Left ventricle myocardium inferior (tissue), 1 donor: ENCODE measurements around the gene SMIM43. TPM values are rescaled to one million over a fixed set of nuclear protein-coding genes. Genes with fewer than 3 reads are reported as not detected.

ENCODE experiments used
- DNase-seq: peaks from one replicate; pipeline ENCODE4 v3.0.0-alpha.2; 2020
- H3K27ac ChIP-seq: fragments of 200-600 bp; replicated peaks from 2 replicates; pipeline ENCODE4 v1.8.0; 2021
- H3K27me3 ChIP-seq: fragments of 200-600 bp; 2 replicates; pipeline ENCODE4 v1.8.0; 2021; ENCODE audit warnings: low read depth
- H3K36me3 ChIP-seq: fragments of 200-600 bp; 2 replicates; pipeline ENCODE4 v1.8.0; 2021
- H3K4me1 ChIP-seq: fragments of 200-600 bp; 2 replicates; pipeline ENCODE4 v1.8.0; 2021
- H3K4me3 ChIP-seq: fragments of 200-600 bp; 2 replicates; pipeline ENCODE4 v1.8.0; 2021; ENCODE audit warnings: mild to moderate bottlenecking, moderate library complexity
- H3K9me3 ChIP-seq: fragments of 200-600 bp; replicated peaks from 2 replicates; pipeline ENCODE4 v1.8.0; 2021
- intact Hi-C: fragments of 100-400 bp; cut with micrococcal nuclease; formaldehyde crosslinking; loops from one replicate; pipeline ENCODE4 v1.11.0; 2022
- total RNA-seq: library from RNA; stranded (reverse); fragmentation: NEBNext Ultra II Directional; extraction: Animal tissue kit (Norgen Biotek cat#: 25700); gene quantifications from one replicate; pipeline ENCODE4 v1.2.1, GENCODE V29; 2021
- TF ChIP-seq, protein P1 (sequence below): fragments of 200-600 bp; IDR thresholded peaks from 2 replicates; pipeline ENCODE4 v1.8.0; 2021; ENCODE audit warnings: antibody characterized with exemption, mild to moderate bottlenecking, borderline replicate concordance
- donor health status: DM: no; HTN: yes; CAD: no; lungs with severe emphysema.

Gene SMIM43
- total RNA-seq, 1 donor from 2014 or later = not detected

- TF ChIP-seq, protein P1, sequence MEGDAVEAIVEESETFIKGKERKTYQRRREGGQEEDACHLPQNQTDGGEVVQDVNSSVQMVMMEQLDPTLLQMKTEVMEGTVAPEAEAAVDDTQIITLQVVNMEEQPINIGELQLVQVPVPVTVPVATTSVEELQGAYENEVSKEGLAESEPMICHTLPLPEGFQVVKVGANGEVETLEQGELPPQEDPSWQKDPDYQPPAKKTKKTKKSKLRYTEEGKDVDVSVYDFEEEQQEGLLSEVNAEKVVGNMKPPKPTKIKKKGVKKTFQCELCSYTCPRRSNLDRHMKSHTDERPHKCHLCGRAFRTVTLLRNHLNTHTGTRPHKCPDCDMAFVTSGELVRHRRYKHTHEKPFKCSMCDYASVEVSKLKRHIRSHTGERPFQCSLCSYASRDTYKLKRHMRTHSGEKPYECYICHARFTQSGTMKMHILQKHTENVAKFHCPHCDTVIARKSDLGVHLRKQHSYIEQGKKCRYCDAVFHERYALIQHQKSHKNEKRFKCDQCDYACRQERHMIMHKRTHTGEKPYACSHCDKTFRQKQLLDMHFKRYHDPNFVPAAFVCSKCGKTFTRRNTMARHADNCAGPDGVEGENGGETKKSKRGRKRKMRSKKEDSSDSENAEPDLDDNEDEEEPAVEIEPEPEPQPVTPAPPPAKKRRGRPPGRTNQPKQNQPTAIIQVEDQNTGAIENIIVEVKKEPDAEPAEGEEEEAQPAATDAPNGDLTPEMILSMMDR = no peak
- Histone ChIP-seq H3K27ac (no peak overlapping the region), H3K36me3 (no peaks in the 10 kb centered on the region), H3K4me1 (peaks cover 12% of the 10 kb centered on the region), H3K9me3 (peaks cover 10% of the 10 kb centered on the region), H3K4me3 (no peak overlapping the region), H3K27me3 (peaks cover 34% of the 10 kb centered on the region)
- intact Hi-C loops = no loop called here
- DNase-seq = no peak
Observed at GRCh38 chr4:121784401-121784800, 19.4 kb upstream of the SMIM43 start.

- intact Hi-C loops = no loop called here
- Histone ChIP-seq H3K27me3 (peaks cover 33% of the 10 kb centered on the region), H3K4me3 (no peak overlapping the region), H3K4me1 (peaks cover 17% of the 10 kb centered on the region), H3K9me3 (peaks cover 10% of the 10 kb centered on the region), H3K27ac (no peak overlapping the region), H3K36me3 (no peaks in the 10 kb centered on the region)
- DNase-seq = no peak
- TF ChIP-seq, protein P1 = no peak
Observed at GRCh38 chr4:121783210-121783609, 18.2 kb upstream of the SMIM43 start.

GRCh38 chr4:121778991-121779628 lies 14.1 kb upstream of the SMIM43 start:
- TF ChIP-seq, protein P1 = no peak
- H3K27me3 ChIP-seq = peaks cover 18% of the 10 kb centered on the region
- H3K36me3 ChIP-seq = no peaks in the 10 kb centered on the region
- no peak overlapping the region for H3K4me3 ChIP-seq
- H3K4me1 ChIP-seq = peaks cover 8% of the 10 kb centered on the region
- intact Hi-C loops = no loop called here
- H3K9me3 ChIP-seq = peaks cover 4% of the 10 kb centered on the region
- H3K27ac ChIP-seq = no peak overlapping the region
- DNase-seq = no peak

- H3K4me1 ChIP-seq = peaks cover 8% of the 10 kb centered on the region
- no peak for DNase-seq
- no peaks in the 10 kb centered on the region for H3K36me3 ChIP-seq
- H3K9me3 ChIP-seq = no peaks in the 10 kb centered on the region
- no peak overlapping the region for H3K27ac ChIP-seq
- H3K4me3 ChIP-seq = no peak overlapping the region
- intact Hi-C loops = no loop called here
- H3K27me3 ChIP-seq = peaks cover 21% of the 10 kb centered on the region
- TF ChIP-seq, protein P1 = no peak
Observed at GRCh38 chr4:121777625-121778024, 12.7 kb upstream of the SMIM43 start.

DNA sequence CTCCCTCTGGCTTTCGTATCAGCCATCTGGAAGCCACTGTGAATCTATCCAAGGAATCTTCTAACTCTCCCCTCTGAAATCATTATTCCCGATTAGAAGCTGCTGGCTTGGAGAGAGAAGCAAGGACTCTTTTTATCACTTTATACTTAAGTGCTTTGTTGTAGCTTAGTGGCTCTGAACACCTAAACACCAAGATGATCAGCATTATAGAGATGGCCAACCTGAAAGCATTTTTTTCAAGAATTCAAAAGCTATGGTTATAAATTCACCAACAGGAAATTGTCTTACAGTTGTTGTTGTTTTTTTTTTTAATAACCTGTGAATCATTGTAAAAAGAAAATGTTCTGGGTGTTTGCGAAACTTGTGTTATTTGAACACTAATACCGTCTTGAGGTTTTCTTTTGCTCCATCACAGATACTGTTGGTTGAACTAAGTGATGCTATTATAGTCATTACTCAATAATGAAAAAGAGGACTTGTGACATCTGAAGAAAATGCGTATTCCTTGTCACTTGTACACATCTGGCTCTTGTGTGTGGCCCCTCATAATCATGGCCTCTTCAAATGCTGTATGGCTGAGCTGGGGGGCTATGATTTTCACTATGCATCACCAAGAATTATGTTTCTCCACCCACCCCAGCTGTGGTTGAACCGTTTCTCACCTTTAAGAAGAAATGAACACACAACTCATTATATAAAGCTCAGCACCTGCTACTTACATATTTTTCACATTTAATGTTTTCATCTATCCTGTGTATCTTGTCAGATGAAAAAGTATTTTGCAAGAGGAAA lies 11.8 kb upstream of the SMIM43 start:
- no peak for DNase-seq
- H3K27me3 ChIP-seq = peaks cover 26% of the 10 kb centered on the region
- intact Hi-C loops = no loop called here
- no peaks in the 10 kb centered on the region for H3K36me3 ChIP-seq
- peaks cover 8% of the 10 kb centered on the region for H3K4me1 ChIP-seq
- H3K27ac ChIP-seq = no peak overlapping the region
- TF ChIP-seq, protein P1 = no peak
- no peaks in the 10 kb centered on the region for H3K9me3 ChIP-seq
- H3K4me3 ChIP-seq = no peak overlapping the region
